ENCODE measurements around the gene RPL27A.

- TF ChIP-seq, protein P1, sequence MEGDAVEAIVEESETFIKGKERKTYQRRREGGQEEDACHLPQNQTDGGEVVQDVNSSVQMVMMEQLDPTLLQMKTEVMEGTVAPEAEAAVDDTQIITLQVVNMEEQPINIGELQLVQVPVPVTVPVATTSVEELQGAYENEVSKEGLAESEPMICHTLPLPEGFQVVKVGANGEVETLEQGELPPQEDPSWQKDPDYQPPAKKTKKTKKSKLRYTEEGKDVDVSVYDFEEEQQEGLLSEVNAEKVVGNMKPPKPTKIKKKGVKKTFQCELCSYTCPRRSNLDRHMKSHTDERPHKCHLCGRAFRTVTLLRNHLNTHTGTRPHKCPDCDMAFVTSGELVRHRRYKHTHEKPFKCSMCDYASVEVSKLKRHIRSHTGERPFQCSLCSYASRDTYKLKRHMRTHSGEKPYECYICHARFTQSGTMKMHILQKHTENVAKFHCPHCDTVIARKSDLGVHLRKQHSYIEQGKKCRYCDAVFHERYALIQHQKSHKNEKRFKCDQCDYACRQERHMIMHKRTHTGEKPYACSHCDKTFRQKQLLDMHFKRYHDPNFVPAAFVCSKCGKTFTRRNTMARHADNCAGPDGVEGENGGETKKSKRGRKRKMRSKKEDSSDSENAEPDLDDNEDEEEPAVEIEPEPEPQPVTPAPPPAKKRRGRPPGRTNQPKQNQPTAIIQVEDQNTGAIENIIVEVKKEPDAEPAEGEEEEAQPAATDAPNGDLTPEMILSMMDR (IDR thresholded peaks at IDR 0.05) = no peak
- no peak for TF ChIP-seq ZFX (IDR thresholded peaks at IDR 0.05; ENCODE audit: borderline replicate concordance)
These were observed 3.7 kb downstream of the RPL27A start for GRCh38 chr11:8686325-8686724.

Data from 22Rv1 (cell line).